B cell (primary cell): ENCODE results near the gene ATP2B3. TPM values are rescaled to one million over a fixed set of nuclear protein-coding genes. Genes with fewer than 3 reads are reported as not detected.

Experiments
- ATAC-seq: fragments of 200-7000 bp; cut with Tn5 transposase; one replicate; pipeline ENCODE4 v1.10.0; 2021; ENCODE audit warnings: low read depth, mild to moderate bottlenecking, moderate number of reproducible peaks, moderate library complexity
- CTCF ChIA-PET: fragments of 350-600 bp; sonication (Branson Sonifier 250); formaldehyde crosslinking; loops from one replicate; lab custom pipeline; 2021; ENCODE audit warnings: antibody characterized with exemption, inconsistent platforms; lab: Charles Lee
- POLR2A ChIA-PET: fragments of 350-600 bp; sonication (Branson Sonifier 250); formaldehyde crosslinking; loops from one replicate; lab custom pipeline; 2021; ENCODE audit warnings: antibody characterized with exemption; lab: Charles Lee
- DNase-seq: peaks from one replicate; pipeline ENCODE4 v3.0.0; 2013
- H2AFZ ChIP-seq: 2 replicates; pipeline ENCODE4 v1.6.1; 2012; ENCODE audit warnings: mild to moderate bottlenecking, low read depth, low read length; ENCODE audit not compliant: insufficient read depth, poor library complexity, severe bottlenecking
- H3K27ac ChIP-seq, 2 donors: 1 replicate in 1 of 2; 2 replicates in 1 of 2; pipeline ENCODE4 v1.5.1; 2012 to 2013; ENCODE audit warnings: low read length in 2 of 2, mild to moderate bottlenecking in 2 of 2, moderate library complexity in 1 of 2
- H3K27me3 ChIP-seq, 4 experiments: fragments of 200-600 bp in 1 of 4; sonication (generic) in 1 of 4; replicated peaks in 1 of 4; 1 replicate in 2 of 4; 2 replicates in 2 of 4; pipeline versions ENCODE4 v1.6.1 to v1.7.0; 2013 to 2016; ENCODE audit warnings: low read length in 3 of 4, mild to moderate bottlenecking in 2 of 4, mixed read lengths in 1 of 4, moderate library complexity in 1 of 4; ENCODE audit not compliant: insufficient read depth in 4 of 4, control insufficient read depth in 3 of 4; ENCODE audit errors: control extremely low read depth in 1 of 4
- H3K36me3 ChIP-seq, 2 experiments: replicated peaks in 1 of 2; 1 replicate in 1 of 2; 2 replicates in 1 of 2; pipeline versions ENCODE4 v1.6.1 to v1.7.1; 2013; ENCODE audit warnings: low read length in 1 of 2; ENCODE audit not compliant: insufficient read depth in 2 of 2, control insufficient read depth in 1 of 2; ENCODE audit errors: control extremely low read depth in 1 of 2, extremely low read depth in 1 of 2
- H3K4me1 ChIP-seq, 2 donors: fragments of 200-600 bp in 1 of 2; sonication (generic) in 1 of 2; 1 replicate in 1 of 2; 2 replicates in 1 of 2; pipeline versions ENCODE4 v1.5.1 to v1.6.1; 2013 to 2017; ENCODE audit warnings: low read length in 2 of 2; ENCODE audit not compliant: control insufficient read depth in 2 of 2, insufficient read depth in 2 of 2
- H3K4me2 ChIP-seq: replicated peaks from 2 replicates; pipeline ENCODE3; 2012; ENCODE audit warnings: mild to moderate bottlenecking, low read depth, low read length; ENCODE audit not compliant: poor library complexity, severe bottlenecking
- H3K4me3 ChIP-seq, 5 experiments: fragments of 200-600 bp in 1 of 5; sonication (generic) in 1 of 5; 1 replicate in 3 of 5; 2 replicates in 2 of 5; pipeline versions ENCODE4 v1.5.1 to v1.7.0; 2011 to 2016; ENCODE audit warnings: low read length in 4 of 5, mild to moderate bottlenecking in 4 of 5, low read depth in 2 of 5, control low read depth in 1 of 5, moderate library complexity in 1 of 5; ENCODE audit not compliant: insufficient read depth in 1 of 5; ENCODE audit errors: control extremely low read depth in 1 of 5, extremely low read depth in 1 of 5
- H3K79me2 ChIP-seq: fragments of 200-600 bp; sonication (generic); one replicate; pipeline ENCODE4 v1.6.0; 2016; ENCODE audit warnings: low read length; ENCODE audit not compliant: control insufficient read depth, insufficient read depth
- H3K9ac ChIP-seq: fragments of 200-600 bp; sonication (generic); 2 replicates; pipeline ENCODE4 v1.6.1; 2017; ENCODE audit warnings: mild to moderate bottlenecking, low read length, moderate library complexity
- H3K9me3 ChIP-seq, 3 donors: one replicate each; pipeline versions ENCODE4 v1.6.1 to v1.7.1; 2013; ENCODE audit warnings: low read length in 2 of 3; ENCODE audit not compliant: control insufficient read depth in 2 of 3, insufficient read depth in 1 of 3; ENCODE audit errors: control extremely low read depth in 1 of 3
- H4K20me1 ChIP-seq: 2 replicates; pipeline ENCODE4 v1.6.0; 2012; ENCODE audit warnings: mild to moderate bottlenecking, low read length; ENCODE audit not compliant: insufficient read depth, control insufficient read depth, poor library complexity, severe bottlenecking
- H3K27ac Mint-ChIP-seq: one replicate; pipeline ENCODE4 v1.8.0; 2021; ENCODE audit warnings: mixed read lengths
- H3K27me3 Mint-ChIP-seq: one replicate; pipeline ENCODE4 v1.8.0; 2021; ENCODE audit warnings: mixed read lengths
- H3K4me1 Mint-ChIP-seq: one replicate; pipeline ENCODE4 v1.8.0; 2021; ENCODE audit warnings: mixed read lengths
- H3K4me3 Mint-ChIP-seq: one replicate; pipeline ENCODE4 v1.8.0; 2021; ENCODE audit warnings: mixed read lengths
- H3K9me3 Mint-ChIP-seq: one replicate; pipeline ENCODE4 v1.8.0; 2022; ENCODE audit warnings: mixed read lengths; ENCODE audit not compliant: insufficient read depth
- EZH2 ChIP-seq: IDR thresholded peaks from 2 replicates; pipeline ENCODE4 v1.6.1; 2012; ENCODE audit warnings: borderline replicate concordance, low read depth, mild to moderate bottlenecking, moderate library complexity, low read length; ENCODE audit not compliant: insufficient read depth, poor library complexity, severe bottlenecking
- WGBS: methylation state at CpG from one replicate; pipeline ENCODE4 v1.1.5; 2013; ENCODE audit warnings: missing lambda C conversion rate; ENCODE audit not compliant: insufficient coverage; 5-methylcytosine and 5-hydroxymethylcytosine counted together
- intact Hi-C: fragments of 100-400 bp; cut with micrococcal nuclease; formaldehyde crosslinking; loops from one replicate; pipeline ENCODE4 v1.10.0; 2022
- polyA plus RNA-seq: library from polyadenylated mRNA; depleted of rRNA; stranded (reverse); fragments of >200 nt; gene quantifications from 2 replicates; pipeline ENCODE4 v1.2.3, GENCODE V29; 2012
- total RNA-seq, 2 donors: library from RNA; stranded (reverse); fragments of 120-200 nt in 1 of 2; gene quantifications; 1 replicate in 1 of 2; 2 replicates in 1 of 2; pipeline versions ENCODE4 v1.2.3 to v1.2.4, GENCODE V29; 2013 to 2022
- TF ChIP-seq, protein P1 (sequence below): fragments of 200-600 bp; IDR thresholded peaks from one replicate; pipeline ENCODE4 v1.8.0; 2022; ENCODE audit warnings: antibody characterized with exemption, mild to moderate bottlenecking

The ATP2B3 gene
- total and polyA plus RNA-seq, 2 donors (not counting 1 experiment from before 2014, with no cell fraction given), result not detected

DNA sequence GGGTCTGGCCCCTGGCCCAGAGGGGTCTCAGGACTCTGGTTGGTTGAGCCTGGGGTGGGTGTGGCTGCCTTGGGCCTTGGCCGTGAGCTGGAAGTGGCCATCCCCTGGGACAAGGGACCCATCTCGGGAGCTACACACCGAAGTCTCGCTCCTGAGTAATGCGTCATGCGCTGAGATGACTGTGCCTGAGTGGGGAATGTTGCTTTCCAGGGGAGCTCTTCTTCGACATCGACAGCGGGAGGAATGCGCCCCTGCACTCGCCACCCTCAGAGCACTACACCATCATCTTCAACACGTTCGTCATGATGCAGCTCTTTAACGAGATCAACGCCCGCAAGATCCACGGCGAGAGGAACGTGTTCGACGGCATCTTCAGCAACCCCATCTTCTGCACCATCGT lies 43.0 kb downstream of the ATP2B3 start:
- Histone ChIP-seq H4K20me1 (no peaks in the 10 kb centered on the region), H3K4me2 (no peak overlapping the region), H3K9ac (no peak overlapping the region), H3K9me3 (no peaks in the 10 kb centered on the region), H3K27ac (no peak overlapping the region), H2AFZ (no peak overlapping the region), H3K36me3 (no peaks in the 10 kb centered on the region), H3K4me3 (no peak overlapping the region), H3K79me2 (no peaks in the 10 kb centered on the region), H3K4me1 (no peaks in the 10 kb centered on the region), H3K27me3 (no peaks in the 10 kb centered on the region)
- DNase-seq (no peak), ATAC-seq (no peak)
- Mint-ChIP-seq H3K27ac (no peak overlapping the region), H3K9me3 (no peaks in the 10 kb centered on the region), H3K4me1 (peaks cover 3% of the 10 kb centered on the region), H3K4me3 (no peak overlapping the region), H3K27me3 (no peaks in the 10 kb centered on the region)
- intact Hi-C loops, result no loop called here
- TF ChIP-seq, protein P1, sequence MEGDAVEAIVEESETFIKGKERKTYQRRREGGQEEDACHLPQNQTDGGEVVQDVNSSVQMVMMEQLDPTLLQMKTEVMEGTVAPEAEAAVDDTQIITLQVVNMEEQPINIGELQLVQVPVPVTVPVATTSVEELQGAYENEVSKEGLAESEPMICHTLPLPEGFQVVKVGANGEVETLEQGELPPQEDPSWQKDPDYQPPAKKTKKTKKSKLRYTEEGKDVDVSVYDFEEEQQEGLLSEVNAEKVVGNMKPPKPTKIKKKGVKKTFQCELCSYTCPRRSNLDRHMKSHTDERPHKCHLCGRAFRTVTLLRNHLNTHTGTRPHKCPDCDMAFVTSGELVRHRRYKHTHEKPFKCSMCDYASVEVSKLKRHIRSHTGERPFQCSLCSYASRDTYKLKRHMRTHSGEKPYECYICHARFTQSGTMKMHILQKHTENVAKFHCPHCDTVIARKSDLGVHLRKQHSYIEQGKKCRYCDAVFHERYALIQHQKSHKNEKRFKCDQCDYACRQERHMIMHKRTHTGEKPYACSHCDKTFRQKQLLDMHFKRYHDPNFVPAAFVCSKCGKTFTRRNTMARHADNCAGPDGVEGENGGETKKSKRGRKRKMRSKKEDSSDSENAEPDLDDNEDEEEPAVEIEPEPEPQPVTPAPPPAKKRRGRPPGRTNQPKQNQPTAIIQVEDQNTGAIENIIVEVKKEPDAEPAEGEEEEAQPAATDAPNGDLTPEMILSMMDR, result no peak
- no peak for TF ChIP-seq EZH2
- WGBS, result 90% methylated on average over 15 of the region's 22 CpGs
- CTCF ChIA-PET, result no interaction called here
- POLR2A ChIA-PET, result no interaction called here

DNA sequence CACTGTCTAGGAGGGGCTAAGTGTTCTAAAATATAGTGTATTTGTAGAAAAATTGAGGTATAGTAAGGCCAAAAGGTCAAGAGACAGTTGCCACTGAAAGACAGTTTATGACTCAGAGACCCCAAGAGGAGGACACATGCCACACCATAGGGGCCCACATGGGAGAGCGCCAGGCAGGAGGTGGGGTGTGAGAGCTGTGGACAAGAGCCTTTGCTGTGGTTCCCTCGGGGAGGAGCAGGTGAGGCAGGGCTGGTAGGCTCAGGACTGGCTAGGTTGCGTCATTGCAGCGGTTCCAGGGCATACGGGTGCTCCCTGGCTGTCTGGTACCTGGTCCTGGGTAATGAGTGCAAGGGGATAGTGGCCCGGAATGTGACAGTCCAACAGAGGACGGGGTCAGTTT lies 43.9 kb downstream of the ATP2B3 start:
- ATAC-seq, result no peak
- DNase-seq, result no peak
- Histone ChIP-seq H3K4me2 (no peak overlapping the region), H4K20me1 (no peaks in the 10 kb centered on the region), H3K36me3 (no peaks in the 10 kb centered on the region), H3K27me3 (no peaks in the 10 kb centered on the region), H3K4me1 (no peaks in the 10 kb centered on the region), H3K4me3 (no peak overlapping the region), H3K9ac (no peak overlapping the region), H2AFZ (no peak overlapping the region), H3K79me2 (no peaks in the 10 kb centered on the region), H3K9me3 (no peaks in the 10 kb centered on the region), H3K27ac (no peak overlapping the region)
- H3K4me1 Mint-ChIP-seq, result peaks cover 3% of the 10 kb centered on the region
- ChIA-PET POLR2A (no interaction called here), CTCF (interaction anchor here (1.3 kb wide), 1 partner anchor 106 kb away, joined by 3 read pairs; no protein-coding TSS in a partner anchor)
- 89% methylated on average over 5 of the region's 7 CpGs for WGBS
- H3K4me3 Mint-ChIP-seq, result no peak overlapping the region
- TF ChIP-seq EZH2, result no peak
- TF ChIP-seq, protein P1, result no peak
- no peaks in the 10 kb centered on the region for H3K9me3 Mint-ChIP-seq
- intact Hi-C loops, result no loop called here
- H3K27me3 Mint-ChIP-seq, result no peaks in the 10 kb centered on the region
- no peak overlapping the region for H3K27ac Mint-ChIP-seq
